MM.1S (cell line): ENCODE results near the gene EMSY.
A peak's percentile ranks its signal among the peaks of the same experiment; 100 is the strongest.

Experiments
- DNase-seq: peaks from one replicate; pipeline ENCODE4 v3.0.0-alpha.2; 2015
- H2AFZ ChIP-seq: fragments of 300-600 bp; sonication (generic); 2 replicates; pipeline ENCODE4 v1.6.0; 2016; ENCODE audit warnings: antibody characterized with exemption, low read length
- H3F3A ChIP-seq: fragments of 300-600 bp; sonication (generic); 2 replicates; pipeline ENCODE4 v1.6.1; 2016; ENCODE audit warnings: mild to moderate bottlenecking, antibody characterized with exemption, low read length, moderate library complexity, mixed read lengths; ENCODE audit not compliant: insufficient read depth
- H3K27ac ChIP-seq: fragments of 300-600 bp; sonication (generic); 2 replicates; pipeline ENCODE4 v1.5.1; 2016; ENCODE audit warnings: mild to moderate bottlenecking, low read length
- H3K27me3 ChIP-seq: fragments of 300-600 bp; sonication (generic); replicated peaks from 2 replicates; pipeline ENCODE4 v1.6.0; 2016; ENCODE audit warnings: low read length; ENCODE audit not compliant: insufficient read depth
- H3K36me3 ChIP-seq: fragments of 300-600 bp; sonication (generic); replicated peaks from 2 replicates; pipeline ENCODE4 v1.6.1; 2016; ENCODE audit warnings: mild to moderate bottlenecking, low read length, mixed read lengths; ENCODE audit not compliant: insufficient read depth
- H3K4me1 ChIP-seq: fragments of 300-600 bp; sonication (generic); 2 replicates; pipeline ENCODE4 v1.6.1; 2016; ENCODE audit warnings: low read length, mixed read lengths
- H3K4me2 ChIP-seq: fragments of 300-600 bp; sonication (generic); 2 replicates; pipeline ENCODE4 v1.6.0; 2016; ENCODE audit warnings: low read depth, low read length
- H3K4me3 ChIP-seq: fragments of 300-600 bp; sonication (generic); 2 replicates; pipeline ENCODE4 v1.5.1; 2016; ENCODE audit warnings: low read length, mixed read lengths
- H3K79me2 ChIP-seq: fragments of 300-600 bp; sonication (generic); 2 replicates; pipeline ENCODE4 v1.6.1; 2016; ENCODE audit warnings: mixed run types, low read length, mixed read lengths
- H3K9ac ChIP-seq: fragments of 300-600 bp; sonication (generic); 2 replicates; pipeline ENCODE4 v1.6.1; 2016; ENCODE audit warnings: low read length, mixed read lengths
- H3K9me2 ChIP-seq: fragments of 300-600 bp; sonication (generic); replicated peaks from 2 replicates; pipeline ENCODE4 v1.6.1; 2016; ENCODE audit warnings: mild to moderate bottlenecking, low read length, mixed read lengths; ENCODE audit not compliant: insufficient read depth
- H3K9me3 ChIP-seq: fragments of 300-600 bp; sonication (generic); replicated peaks from 2 replicates; pipeline ENCODE4 v1.6.1; 2016; ENCODE audit warnings: mild to moderate bottlenecking, low read length, mixed read lengths; ENCODE audit not compliant: insufficient read depth
- H4K20me1 ChIP-seq: fragments of 300-600 bp; sonication (generic); 2 replicates; pipeline ENCODE4 v1.6.1; 2016; ENCODE audit warnings: mild to moderate bottlenecking, low read length, moderate library complexity, mixed read lengths; ENCODE audit not compliant: insufficient read depth
- CTCF ChIP-seq: fragments of 300-600 bp; sonication (generic); IDR thresholded peaks from 2 replicates; pipeline ENCODE4 v1.5.1; 2016; ENCODE audit warnings: antibody characterized with exemption, low read length, mixed read lengths
- EZH2 ChIP-seq: fragments of 300-600 bp; sonication (generic); optimal IDR thresholded peaks from 2 replicates; pipeline ENCODE3; 2017; ENCODE audit warnings: low read depth, mild to moderate bottlenecking, antibody characterized with exemption, low read length, mixed read lengths
- EZH2phosphoT487 ChIP-seq: fragments of 300-600 bp; sonication (generic); IDR thresholded peaks from 2 replicates; pipeline ENCODE4 v1.6.1; 2018; ENCODE audit warnings: antibody characterized with exemption, low read length

EMSY gene

DNA sequence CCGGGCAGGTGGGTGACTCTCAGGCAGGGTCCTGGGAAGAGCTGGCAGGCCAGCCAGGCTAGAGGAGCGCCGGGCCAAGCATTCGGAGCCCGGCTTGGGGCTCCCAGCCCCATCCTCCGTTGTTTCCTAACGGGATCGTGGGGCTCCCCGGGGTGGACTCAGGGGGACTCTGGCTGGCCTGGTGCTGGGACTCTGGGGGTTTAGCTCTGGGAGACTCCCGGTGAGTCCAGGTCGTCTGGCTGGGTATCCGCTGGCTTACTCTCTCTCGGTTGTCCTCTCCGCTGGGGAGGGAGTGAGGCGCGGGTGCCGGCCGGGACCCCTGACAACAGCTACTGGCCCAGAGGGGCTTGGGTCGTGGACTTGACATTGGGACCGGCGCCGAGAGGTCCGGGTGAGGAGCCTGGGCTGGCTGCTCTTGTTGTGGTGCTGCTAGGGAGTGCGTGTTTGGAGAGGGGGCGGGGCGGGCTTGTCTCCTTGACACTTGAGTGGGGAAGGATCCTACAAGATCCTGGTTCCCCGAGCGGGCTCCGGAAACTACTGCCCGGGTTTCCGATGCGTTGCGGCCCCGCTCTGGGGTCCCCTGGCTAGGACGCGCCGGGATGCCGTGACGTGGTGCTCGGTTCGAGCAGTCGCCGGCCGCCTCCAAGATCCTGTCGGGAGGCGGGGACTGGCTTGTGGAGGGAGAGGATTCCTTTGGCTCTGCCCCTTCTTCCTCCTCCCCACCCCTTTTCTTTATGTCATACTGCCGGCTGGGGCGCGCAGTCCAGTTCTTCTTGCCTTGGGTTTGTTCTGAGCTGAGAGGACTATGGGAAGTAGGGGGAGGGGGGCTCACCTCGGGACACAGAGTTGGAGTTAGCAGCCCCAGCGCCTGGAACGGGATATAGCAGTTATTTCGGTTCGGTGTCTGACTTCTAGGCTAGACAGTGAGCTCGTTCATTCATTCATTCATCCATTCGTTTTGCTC is 585 bp downstream of the EMSY start:
- H2AFZ ChIP-seq = peak overlapping the region; percentile 86
- peaks cover 71% of the 10 kb centered on the region for H3K79me2 ChIP-seq
- H3K4me1 ChIP-seq = peaks cover 6% of the 10 kb centered on the region; the same call in 1 of the 2 replicates
- H3K9ac ChIP-seq = peak overlapping the region; percentile 97
- peak overlapping the region; percentile 79; the same call in 1 of the 2 replicates for H3K27ac ChIP-seq
- peaks cover 5% of the 10 kb centered on the region; the same call in 1 of the 2 replicates for H3K36me3 ChIP-seq
- TF ChIP-seq CTCF (no peak), EZH2phosphoT487 (no peak), EZH2 (no peak)
- H3K9me3 ChIP-seq = no peaks in the 10 kb centered on the region
- H3K9me2 ChIP-seq = no peaks in the 10 kb centered on the region
- peak; percentile 54 for DNase-seq
- peak overlapping the region; percentile 96 for H3K4me3 ChIP-seq
- no peaks in the 10 kb centered on the region for H4K20me1 ChIP-seq
- peaks cover 5% of the 10 kb centered on the region; the same call in 1 of the 2 replicates for H3F3A ChIP-seq
- no peaks in the 10 kb centered on the region for H3K27me3 ChIP-seq
- peak overlapping the region; percentile 60 for H3K4me2 ChIP-seq

DNA sequence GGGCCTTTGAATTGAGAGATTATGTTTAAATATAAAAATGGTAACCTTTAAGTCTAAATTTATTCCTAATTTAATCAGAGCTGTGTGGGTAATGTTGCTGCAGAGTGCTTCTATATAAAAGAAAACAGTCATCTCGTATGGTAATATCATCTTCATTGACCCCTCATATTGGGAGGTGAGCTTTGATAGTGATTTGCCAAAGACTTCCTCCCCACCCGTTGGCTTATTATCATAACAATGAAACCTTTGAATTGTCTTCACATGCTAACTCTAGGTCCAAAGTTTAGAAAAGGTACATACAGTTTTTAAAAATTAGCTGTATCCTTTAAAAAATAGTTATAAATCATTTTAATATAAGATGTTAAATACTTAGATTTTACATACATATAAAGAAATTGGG is 3.7 kb downstream of the EMSY start:
- Histone ChIP-seq H3K9me3 (no peaks in the 10 kb centered on the region), H3K79me2 (peaks cover 63% of the 10 kb centered on the region), H3K9ac (no peak overlapping the region), H3K4me2 (no peak overlapping the region), H3F3A (no peaks in the 10 kb centered on the region), H2AFZ (no peak overlapping the region), H4K20me1 (no peaks in the 10 kb centered on the region), H3K4me1 (peaks cover 2% of the 10 kb centered on the region; the same call in 1 of the 2 replicates), H3K27ac (no peak overlapping the region), H3K4me3 (no peak overlapping the region), H3K9me2 (no peaks in the 10 kb centered on the region), H3K36me3 (peaks cover 5% of the 10 kb centered on the region; the same call in 1 of the 2 replicates), H3K27me3 (no peaks in the 10 kb centered on the region)
- no peak for DNase-seq
- no peak for TF ChIP-seq EZH2phosphoT487
- TF ChIP-seq EZH2 = no peak
- TF ChIP-seq CTCF = no peak

DNA sequence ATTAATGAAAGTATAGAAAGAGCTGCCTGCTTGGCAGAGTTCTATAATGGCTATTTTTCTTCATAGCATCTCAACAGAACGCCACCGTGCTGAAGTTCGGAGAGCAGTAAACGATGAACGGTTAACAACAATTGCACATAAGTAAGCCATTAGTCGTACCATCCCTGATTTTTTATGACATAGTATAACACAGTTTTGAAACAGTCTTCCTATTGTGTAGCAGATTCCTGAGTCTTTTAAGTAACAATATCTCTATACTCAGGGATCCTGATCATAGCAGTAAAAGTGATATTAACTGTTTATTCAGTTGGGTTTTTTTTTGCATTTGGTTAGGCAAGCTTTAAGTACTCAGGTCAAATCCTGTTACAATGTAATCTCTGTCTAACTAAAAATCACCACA is 8.4 kb downstream of the EMSY start:
- H3F3A ChIP-seq = no peaks in the 10 kb centered on the region
- H3K4me2 ChIP-seq = no peak overlapping the region
- no peak overlapping the region for H2AFZ ChIP-seq
- peaks cover 2% of the 10 kb centered on the region; the same call in 1 of the 2 replicates for H3K36me3 ChIP-seq
- no peaks in the 10 kb centered on the region for H3K9me2 ChIP-seq
- no peak for DNase-seq
- no peaks in the 10 kb centered on the region for H3K4me1 ChIP-seq
- H3K9me3 ChIP-seq = no peaks in the 10 kb centered on the region
- H3K27ac ChIP-seq = no peak overlapping the region
- no peak overlapping the region for H3K4me3 ChIP-seq
- H3K79me2 ChIP-seq = peaks cover 22% of the 10 kb centered on the region; the same call in 1 of the 2 replicates
- no peak overlapping the region for H3K9ac ChIP-seq
- no peaks in the 10 kb centered on the region for H4K20me1 ChIP-seq
- no peak for TF ChIP-seq CTCF
- TF ChIP-seq EZH2phosphoT487 = no peak
- no peak for TF ChIP-seq EZH2
- H3K27me3 ChIP-seq = no peaks in the 10 kb centered on the region
